Left hindlimb (tissue), 1 donor: ENCODE data around the gene CDC20.
"Not testable (repeated sequence)": the region's sequence is repeated elsewhere in the genome, so short reads cannot be mapped to it uniquely, and the experiment has no call there.

ENCODE experiments used
- DNase-seq: peaks from one replicate; pipeline ENCODE4 v3.0.0-alpha.2; 2018

The CDC20 gene

DNA sequence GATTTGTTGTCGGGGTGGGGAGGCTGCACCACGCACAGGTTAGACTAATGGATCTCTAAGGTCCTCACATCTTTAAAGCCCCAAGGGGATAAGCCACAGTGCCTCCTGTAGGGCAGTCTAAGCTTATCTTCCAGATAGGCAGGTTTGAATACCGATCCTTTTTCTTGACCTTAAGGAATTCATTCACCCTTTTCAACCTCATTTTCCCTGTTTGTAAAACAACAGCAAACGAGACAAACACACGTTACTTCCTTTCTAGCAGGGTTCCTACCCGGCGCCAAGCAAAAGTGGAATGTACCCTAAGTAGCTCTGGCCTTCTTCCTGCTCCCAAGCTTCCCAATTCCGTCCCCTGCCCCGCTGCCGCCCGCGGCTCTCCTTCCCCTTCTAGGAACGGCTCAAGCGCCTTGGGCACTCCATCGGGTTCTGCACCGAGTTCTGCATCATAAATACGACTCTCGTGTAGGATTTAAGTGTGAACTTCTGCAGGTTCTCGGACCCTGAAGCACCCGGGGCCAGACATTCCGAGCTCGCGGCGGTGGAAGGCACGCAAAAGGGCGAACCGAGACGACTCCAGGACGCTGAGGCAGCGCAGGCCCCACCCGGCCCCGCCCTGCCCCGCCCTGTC, 548 bp upstream of the CDC20 start:
- DNase-seq, result no peak

DNA sequence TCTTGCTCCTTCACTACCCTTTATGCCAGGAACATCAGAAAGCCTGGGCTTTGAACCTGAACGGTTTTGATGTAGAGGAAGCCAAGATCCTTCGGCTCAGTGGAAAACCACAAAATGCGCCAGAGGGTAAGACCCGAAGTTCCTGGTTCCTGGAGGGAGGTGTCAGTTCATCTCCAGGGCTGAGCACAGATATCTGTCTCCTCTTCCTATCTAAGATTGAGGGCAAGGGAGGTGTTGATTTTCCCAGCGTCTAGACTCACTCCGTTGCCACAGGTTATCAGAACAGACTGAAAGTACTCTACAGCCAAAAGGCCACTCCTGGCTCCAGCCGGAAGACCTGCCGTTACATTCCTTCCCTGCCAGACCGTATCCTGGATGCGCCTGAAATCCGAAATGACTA, 915 bp downstream of the CDC20 start:
- no peak for DNase-seq

DNA sequence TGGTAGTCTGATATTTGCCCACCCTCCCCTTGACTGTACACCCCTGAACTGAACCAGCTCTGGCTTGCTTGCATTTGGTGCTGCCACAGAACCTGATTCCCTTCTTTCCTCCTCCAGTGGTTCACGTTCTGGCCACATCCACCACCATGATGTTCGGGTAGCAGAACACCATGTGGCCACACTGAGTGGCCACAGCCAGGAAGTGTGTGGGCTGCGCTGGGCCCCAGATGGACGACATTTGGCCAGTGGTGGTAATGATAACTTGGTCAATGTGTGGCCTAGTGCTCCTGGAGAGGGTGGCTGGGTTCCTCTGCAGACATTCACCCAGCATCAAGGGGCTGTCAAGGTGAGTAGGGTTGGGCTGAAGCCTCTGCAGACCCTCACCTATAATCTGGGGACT, 1.8 kb downstream of the CDC20 start:
- DNase-seq, result no peak

DNA sequence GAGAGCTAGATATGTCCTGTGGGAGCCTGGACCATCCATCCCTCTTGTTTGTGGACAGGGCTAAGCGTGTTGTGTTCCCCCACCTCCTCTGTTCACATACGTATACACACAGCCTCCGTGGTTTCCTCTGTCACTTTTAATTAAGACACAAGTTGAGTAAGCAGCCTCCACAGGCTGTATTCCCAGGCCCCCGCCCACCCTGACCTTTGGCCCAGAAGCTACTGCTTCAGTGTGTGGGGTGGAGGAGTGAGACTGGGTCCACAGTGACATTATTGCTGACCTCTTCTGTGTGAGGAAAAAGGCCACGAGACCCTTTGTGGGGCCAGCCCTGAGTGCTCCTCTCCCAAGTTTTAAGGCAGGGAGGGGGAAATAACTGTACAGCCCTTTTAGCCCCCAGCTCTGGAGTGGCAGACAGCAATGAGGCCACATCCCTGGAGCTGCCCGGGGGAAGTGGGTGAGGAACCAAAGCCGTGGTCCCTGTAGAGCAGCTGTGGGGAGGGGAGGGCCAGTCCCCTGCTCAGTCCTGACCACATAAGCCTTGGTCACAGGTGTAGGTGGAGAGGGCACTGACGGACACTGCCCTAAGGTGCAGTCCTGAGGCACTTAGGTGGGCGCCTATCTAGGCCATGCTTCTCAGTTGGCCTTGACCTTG, 4.6 kb downstream of the CDC20 start:
- no peak for DNase-seq

DNA sequence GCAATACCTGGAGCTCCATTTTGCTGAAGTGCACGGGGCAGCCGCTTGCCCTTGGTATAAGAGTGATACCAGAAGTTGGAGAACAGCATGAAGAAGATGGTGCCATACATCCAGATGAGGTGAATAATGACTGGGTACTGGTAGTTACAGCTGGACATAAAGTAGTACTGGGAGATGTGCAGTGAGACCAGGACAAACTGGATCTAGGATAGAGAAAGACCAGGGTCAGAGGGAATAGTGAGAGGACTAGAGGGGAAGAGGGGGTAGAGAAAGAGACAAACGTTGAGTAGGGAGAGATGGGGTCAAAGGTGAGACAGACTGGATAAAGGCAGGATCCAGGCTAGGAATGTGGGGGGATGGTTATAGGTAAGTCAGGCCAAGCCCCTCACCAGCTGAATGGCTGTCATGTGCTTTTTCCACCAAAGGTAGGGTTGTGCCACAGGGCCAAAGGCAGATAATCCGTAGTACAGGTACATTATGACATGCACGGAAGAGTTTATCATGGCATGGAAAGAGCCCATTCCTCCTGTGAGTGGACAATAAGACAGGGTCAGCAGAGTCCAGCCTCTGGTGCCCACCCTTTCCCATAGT, 5.2 kb downstream of the CDC20 start:
- DNase-seq, result no peak

DNA sequence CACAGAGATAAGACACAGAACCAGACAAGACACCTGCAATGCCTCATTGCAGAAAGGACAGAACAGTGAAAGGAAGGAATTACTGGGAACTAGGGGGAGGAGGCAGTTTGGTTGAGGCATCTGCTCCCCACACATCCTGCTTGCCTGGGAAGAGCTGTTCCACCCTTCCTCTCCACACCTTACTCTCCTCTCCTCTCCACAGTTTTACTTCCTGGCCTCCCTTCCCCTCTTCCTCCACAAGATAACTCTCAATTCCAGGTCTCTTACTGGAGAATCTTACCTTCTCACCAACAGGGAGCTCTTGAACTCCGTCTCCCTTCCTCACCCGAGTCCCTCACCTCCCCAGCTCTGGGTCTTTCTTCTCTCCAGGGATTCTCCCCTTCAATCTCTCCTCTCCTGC, 6.9 kb downstream of the CDC20 start:
- no peak for DNase-seq

DNA sequence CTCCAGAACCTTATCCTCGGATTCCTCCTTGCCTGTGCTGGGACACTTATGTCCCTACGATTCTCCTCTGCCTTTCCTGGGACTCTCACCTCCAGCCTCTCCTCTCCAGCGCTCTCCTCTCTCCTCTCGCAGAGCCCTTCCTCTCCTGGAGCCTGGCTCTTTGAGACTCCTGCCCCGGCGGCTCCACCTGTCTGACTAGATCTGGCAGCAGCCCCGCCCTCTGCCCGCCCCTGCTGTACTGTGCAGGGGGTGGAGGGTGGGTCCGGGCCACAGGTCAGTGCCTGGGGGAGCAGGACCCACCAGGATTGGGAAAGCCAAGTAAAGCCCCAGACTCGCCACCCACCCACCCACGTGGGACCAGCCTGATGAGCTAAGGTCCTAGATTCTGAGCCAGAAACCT, 7.4 kb downstream of the CDC20 start:
- DNase-seq, result no peak

DNA sequence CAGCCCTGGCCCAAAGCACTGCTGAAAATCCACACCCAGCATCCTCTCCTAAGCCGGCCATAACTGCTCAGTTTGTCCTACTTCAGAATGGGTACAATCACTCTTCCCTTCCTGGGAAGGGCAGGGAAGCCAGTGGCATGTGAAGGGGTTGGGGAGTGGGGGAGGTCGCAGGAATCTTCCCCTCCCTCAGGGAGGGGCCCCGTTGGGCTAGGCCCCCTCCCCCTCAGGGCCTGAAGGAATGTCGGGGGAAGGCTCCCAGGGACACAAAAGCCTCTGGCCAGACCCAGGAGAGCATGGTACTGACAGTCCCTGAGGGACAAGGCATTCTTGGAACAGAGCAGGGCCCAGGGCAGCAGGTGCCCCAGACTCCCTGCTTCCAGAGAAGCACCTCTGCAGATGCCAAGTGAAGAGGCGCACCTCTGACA, 7.8 kb downstream of the CDC20 start:
- DNase-seq, result no peak

DNA sequence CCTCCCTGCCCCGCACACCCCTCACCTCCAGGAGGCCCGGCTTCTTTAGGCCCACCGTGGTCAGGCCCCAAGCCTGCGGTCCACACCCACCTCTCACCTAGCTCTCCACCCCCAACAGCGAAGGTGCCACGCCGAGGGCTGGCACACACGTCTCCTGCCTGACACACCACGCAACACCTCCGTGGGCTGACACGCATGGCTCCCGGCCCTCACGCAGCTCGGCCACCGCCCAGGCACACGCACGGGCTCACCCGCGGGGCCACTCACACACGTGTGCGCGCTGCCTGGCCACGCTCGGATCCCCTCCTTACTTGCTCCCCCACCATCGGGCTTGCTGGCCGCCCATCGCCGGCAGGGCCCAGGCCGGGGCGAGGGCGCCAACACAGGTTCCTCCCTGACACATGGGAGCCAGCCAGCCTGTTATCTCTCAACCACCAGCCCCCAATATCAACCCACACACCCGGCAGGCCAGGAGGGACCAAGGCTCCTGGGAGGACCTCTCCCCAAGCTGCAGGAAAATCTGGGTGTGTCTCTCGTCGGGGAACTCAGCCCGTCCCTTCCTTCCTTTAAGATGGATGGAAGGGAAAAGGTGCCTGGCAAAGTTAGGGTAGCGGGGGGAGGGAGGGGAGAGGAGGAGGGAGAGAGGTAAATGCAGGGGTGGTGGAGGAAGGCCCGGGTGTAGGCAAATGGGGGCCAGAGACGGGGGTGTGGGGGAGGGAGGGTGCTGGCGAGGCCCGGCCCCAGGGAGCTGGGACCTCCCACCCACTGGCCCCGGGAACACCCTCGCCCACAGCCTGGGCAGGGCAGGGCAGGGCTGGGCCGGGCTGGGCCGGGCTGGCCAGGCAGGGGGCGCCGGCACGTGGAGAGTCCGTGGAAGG, 8.5 kb downstream of the CDC20 start:
- DNase-seq, result peak; percentile 40

DNA sequence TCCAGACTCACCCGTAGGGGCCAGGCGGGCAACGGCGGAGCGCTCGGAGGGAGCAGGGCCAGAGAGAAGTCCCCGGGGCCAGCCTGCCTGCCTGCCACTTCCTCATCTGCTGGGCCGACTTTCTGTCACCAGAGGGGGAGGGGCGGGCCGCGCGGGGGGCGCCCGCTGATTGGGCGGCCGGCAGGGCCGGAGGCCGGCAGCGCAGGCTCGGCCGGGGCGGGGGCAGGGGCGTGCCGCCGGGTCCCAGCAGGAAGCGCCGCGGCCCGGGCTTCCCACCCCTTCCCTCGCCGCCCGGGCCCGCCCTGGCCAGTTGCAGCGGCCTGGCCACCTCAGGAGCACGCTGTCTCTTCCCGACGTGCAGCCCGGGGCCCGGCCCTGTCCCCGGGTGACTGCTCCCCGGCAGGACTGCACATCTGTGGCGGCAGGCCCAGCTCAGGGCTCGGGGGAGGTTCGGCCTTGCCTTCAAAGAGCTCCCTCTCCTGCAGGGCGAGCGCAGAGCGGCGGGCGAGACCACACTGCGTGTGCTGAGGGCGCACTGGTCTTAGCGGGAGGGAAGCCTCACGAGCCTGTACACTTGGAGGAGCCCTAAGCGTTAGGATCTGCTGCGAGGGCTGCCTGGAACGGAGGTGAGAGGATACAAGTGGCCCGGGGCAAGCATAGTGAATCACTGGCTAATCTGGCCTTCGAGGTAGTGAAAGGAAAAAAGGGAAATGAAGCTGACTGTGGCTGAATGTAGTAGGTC, 9.3 kb downstream of the CDC20 start, which contains the start of gene ELOVL1:
ELOVL1 (minus strand) TSS at position 108 of the 742 bp plus-strand sequence. CDS start 2,402 bp downstream, outside the sequence.
- peak; percentile 93 for DNase-seq

DNA sequence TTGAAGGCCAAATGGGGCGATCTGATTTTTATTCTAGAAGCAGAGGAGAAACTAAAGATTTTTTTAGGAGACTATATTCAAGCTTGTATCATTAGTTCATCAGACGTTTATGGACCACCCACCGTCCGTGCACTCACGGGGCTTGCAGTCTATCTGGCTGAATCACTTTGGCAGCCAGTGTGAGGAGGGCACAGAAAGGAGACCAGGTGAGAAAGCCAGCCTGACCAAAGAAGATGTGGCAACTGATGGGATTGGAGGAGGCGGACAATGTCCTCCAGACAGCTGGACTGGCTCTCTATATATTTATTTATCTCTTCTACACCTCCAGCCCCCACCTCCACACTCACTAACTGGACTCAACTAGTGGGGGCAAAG, 9.9 kb downstream of the CDC20 start:
- no peak for DNase-seq

DNA sequence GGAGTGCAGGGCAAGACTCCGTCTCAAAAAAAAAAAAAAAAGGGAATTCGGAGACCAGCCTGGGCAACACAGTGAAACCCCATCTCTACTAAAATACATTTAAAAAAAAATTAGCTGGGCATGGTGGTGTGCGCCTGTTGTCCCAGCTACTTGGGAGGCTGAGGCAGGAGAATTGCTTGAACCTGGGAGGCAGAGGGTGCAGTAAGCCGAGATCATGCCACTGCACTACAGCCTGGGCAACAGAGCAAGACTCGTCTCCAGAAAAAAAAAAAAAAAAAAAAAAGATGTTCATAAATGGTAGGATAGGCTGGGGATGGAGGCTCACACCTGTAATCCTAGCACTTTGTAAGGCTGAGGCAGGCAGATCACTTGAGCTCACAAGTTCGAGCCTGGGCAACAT, 11.0 kb downstream of the CDC20 start:
- DNase-seq, result not testable (repeated sequence)

DNA sequence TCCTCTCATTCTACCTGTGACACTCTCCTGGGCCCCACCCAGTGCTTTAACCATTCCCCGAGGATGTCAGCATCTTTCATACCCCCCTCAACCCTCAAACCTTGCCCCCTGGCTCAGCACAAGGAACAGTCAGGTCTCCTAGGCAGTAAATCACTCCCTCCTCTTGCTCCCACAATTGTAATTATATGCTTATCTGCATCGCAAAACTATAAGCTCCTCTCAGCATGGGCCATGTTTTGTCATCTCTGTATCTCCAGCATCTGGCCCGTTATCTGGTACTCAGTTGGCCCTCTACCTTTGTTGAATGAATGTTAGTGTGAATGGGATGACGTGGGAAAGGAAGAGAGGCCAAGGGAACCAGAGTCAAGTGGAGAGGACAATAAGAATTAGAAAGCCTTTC, 11.8 kb downstream of the CDC20 start:
- DNase-seq, result no peak

DNA sequence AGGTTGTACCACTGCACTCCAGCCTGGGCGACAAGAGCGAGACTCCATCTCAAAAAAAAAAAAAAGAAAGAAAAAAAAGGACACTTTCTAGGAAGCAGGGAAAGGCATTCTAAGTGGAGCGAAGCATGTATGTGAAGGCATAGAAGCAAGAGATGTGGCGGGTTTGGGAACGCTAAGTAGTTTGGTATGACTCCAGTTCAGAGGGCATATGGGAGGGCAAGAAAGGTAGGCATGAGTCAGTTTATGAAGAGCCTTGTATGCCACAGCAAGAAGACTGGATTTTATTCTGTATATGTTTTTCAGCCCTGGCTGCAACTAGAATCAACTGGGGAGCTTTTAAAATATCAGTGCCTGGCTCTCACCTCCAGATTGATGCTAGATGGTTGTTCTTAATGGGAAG, 13.4 kb downstream of the CDC20 start:
- no peak for DNase-seq

DNA sequence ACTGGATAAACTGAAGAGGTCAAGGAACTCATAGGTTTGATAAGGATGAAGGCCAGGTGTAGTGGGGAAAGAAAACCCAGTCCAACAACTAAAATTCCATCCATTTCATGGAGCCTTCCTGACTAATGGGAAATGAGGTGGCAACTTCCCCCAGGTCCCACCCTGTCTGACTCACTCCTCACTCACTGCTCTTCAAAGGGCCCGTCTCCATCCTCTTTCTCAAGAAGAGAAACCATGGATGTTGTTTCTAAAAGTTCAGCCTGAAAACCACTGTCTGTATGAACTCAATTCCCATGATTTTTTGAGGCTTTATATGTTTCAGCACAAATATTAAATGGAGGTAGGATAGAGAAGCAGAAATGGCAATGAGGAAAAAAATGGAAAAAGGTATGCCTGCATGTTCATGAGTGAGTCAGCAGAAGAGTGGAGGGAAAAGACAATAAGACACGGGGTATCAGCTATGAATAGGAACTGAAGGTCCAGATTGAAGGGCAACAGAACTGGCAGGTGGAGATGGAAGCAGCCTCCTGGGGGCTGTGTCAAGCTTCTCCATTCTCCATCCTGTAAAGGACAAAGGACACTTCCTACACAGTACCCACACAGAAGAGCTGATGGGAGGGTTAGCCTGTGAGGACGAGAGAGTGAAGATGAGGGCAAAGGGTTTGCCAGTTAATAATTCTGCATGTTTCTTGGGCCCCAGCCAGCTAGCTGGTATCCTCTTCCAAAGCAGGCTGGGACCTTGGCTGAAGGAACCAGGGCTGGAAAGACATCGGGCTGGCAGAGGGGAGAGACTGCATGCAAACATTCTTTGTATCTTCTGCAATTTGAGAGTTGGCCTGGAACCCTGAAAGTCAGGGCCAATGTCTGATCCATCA, 14.5 kb downstream of the CDC20 start:
- no peak for DNase-seq

DNA sequence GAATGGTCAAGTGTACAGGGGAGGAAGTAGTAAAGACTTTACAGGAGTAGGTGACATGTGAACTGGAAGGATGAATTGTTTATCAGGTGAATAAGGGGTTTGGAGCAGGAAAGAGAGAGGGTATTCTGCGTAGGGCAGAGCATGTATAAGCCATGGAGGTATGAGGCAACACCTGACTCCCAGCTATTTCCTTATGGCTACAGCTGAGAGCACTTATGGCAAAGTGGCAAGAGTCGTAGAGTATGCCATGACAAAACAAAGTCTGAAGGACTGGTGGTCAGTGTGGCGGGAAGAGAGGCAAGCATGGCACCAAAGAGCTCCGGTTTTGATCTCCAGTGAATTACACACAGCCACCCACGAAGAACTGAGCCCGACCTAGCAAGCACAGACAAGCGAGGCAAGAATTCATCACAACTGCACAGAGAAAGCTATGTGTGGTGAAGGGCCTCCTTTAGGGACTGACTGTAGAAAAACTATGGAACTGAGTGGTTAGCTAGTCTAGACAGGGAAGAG, 18.0 kb downstream of the CDC20 start:
- no peak for DNase-seq

DNA sequence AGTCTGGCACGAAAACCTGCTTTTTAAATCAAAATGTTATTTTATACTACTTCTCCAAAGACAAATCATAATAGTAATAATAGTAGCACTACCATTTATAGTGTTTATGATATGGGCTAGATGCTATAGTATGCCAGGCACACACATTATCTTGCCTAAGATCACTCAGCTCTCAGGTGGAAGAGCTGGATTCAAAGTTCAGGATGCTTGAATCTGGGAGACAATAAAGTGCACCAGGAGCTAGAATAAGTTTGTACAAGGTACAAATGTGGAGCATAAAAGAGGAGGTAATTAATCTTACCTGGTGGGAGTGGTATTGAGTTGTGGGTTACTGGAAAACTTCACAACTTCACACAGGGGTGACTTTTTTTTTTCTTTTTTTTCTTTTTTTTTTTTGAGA, 19.1 kb downstream of the CDC20 start:
- DNase-seq, result no peak

DNA sequence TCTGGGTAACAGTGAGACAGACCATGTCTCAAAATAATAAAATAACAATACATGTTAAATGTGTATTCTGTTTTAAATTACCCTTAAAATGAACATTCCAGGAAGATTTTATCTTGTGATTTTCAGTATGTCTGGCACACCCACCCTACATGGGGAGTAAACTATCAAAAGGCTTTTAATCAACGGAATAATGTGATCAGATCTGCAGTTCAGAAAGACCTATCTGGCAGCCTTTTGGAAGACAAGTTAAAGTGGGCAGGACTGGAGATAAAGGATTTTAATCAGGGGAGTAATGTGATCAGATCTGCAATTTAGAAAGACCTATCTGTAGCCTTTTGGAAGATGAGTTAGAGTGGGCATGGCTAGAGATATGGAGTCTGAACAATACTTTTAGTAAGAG, 20.7 kb downstream of the CDC20 start:
- no peak for DNase-seq

DNA sequence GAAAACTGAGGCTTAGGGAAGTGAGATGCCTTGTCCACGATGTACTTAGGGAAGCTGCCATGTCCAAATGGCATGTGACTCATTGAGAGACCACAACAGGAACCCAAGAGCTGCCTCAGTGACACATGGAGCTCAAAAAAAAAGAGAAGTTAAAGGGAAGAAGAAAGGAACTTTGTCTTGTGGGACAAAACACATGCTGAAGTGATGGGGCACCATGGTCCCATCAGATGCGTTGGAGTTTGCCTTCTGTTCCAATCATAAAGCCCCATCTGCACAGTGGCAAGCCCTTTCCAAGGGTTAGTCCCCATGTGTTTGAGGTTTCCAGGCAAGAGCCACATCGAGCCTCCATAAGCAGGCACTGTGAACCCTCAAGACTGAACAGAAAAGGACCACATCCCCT, 22.8 kb downstream of the CDC20 start:
- no peak for DNase-seq

DNA sequence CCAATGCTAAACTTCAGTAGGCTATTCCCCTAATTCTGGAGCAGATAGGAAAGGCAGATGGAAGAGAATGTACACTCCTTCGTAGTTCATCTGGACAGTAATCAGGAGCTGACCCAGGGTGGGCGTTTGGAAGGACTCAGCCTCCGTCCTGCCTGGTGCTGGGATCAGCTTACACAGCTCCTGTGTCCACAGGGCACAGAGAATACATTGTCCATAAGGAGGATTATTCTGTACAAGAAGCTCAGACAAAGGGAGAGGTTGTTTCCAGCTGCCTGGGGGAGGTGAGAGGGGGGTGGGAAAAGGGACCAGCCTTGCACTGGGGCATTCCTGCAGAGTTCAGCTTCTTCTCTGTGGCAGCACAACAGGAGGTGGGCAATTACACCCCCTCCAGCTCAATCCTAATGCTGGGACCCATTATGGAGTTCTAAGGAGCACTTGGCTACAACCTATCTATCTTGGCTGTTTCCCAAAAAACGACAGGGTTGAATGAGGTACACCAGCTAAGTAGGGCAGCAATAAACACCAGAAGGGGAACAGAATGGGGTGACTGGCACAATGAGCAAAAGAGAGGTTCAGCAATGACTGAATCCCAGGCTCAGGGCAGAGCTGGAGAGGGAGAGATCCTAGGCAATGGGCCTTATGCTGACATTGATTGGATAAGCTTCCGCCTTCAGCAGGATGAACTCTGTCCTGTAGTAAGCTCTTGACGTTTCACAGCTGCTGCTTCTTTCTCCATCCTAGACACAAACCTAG, 23.4 kb downstream of the CDC20 start:
- no peak for DNase-seq

DNA sequence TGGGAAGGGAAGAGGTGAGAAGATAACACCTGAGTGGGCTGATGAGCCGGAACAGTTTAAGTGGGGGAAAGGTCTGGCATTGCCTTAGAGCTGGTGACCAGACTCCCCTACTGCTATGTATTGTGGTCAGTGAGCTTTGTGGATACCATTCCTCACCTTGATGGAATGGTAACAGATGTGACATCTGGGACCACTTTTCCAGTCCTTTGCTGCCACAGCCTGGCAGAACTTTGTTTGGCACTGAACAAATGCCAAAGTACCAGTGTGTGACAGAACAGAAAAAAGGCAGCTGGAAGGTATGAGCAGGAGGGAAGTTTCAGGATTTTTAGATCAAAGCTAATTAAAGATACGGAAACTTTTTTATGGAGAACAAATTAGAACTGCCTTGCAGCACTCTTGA, 24.7 kb downstream of the CDC20 start:
- DNase-seq, result no peak
